BLaER1 treated with 17β-estradiol and CSF1 and Interleukin-3, amounts not matched to agents 10 nM and 100 nM (cell line): ENCODE results near the gene OPTN.

Experiments used
- H3K27ac ChIP-seq, 11 experiments: shearing (Covaris generic); formaldehyde crosslinking; 2 replicates each; pipeline ENCODE4 v1.8.1; 2022
- H3K27me3 ChIP-seq, 11 experiments: shearing (Covaris generic); formaldehyde crosslinking; 2 replicates each; pipeline ENCODE4 v1.8.1; 2022
- H3K36me3 ChIP-seq, 11 experiments: shearing (Covaris generic); formaldehyde crosslinking; 2 replicates each; pipeline ENCODE4 v1.8.1; 2022
- H3K4me1 ChIP-seq, 10 experiments: shearing (Covaris generic); formaldehyde crosslinking; 2 replicates each; pipeline ENCODE4 v1.8.1; 2022
- H3K4me2 ChIP-seq, 11 experiments: shearing (Covaris generic); formaldehyde crosslinking; 2 replicates each; pipeline ENCODE4 v1.8.1; 2022
- H3K4me3 ChIP-seq, 10 experiments: shearing (Covaris generic); formaldehyde crosslinking; 2 replicates each; pipeline ENCODE4 v1.8.1; 2022
- H3K9ac ChIP-seq, 11 experiments: shearing (Covaris generic); formaldehyde crosslinking; 2 replicates each; pipeline ENCODE4 v1.8.1; 2022
- H3K9me3 ChIP-seq, 11 experiments: shearing (Covaris generic); formaldehyde crosslinking; replicated peaks in 1 of 11; 2 replicates each; pipeline ENCODE4 v1.8.1; 2022
- H4K20me1 ChIP-seq, 11 experiments: shearing (Covaris generic); formaldehyde crosslinking; 2 replicates each; pipeline ENCODE4 v1.8.1; 2022
- Cebpa-rat ChIP-seq, 11 experiments: shearing (Covaris generic); IDR thresholded peaks; 2 replicates each; pipeline ENCODE4 v1.8.1; 2022

Gene OPTN

DNA sequence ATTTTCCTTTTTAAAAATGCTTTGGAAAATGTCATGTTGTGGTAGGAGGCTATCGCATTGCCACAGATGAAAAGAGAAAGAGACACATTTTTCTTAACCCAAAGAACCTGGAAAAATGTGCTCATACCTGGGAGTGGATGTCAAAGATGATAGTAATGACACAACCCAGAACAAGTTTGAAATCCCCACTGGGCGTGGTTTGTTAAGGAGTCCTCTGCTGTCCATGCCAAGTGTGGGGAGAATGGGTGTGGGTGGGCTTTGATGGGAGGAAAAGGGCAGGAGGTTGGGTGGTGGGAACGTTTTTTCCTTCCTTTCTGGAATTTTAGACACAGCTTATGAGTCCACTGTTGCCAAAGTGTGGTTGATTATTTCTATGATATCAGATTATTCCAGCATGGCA is 10.9 kb downstream of the OPTN start:
- H3K9ac ChIP-seq = no peak overlapping the region
- no peak for TF ChIP-seq Cebpa-rat (IDR thresholded peaks at IDR 0.05)
- peaks cover 0 to 13% (median 3%) of the 10 kb centered on the region in 10 experiments; a peak in 9 of 20 replicates for H3K4me1 ChIP-seq
- no peaks in the 10 kb centered on the region; a peak in 1 of 22 replicates for H3K9me3 ChIP-seq
- H3K4me2 ChIP-seq = no peak overlapping the region
- peaks cover 0 to 90% (median 0%) of the 10 kb centered on the region in 11 experiments; a peak in 6 of 22 replicates for H4K20me1 ChIP-seq
- H3K36me3 ChIP-seq = peaks cover 12 to 76% (median 29%) of the 10 kb centered on the region in 11 experiments; a peak in 18 of 22 replicates
- no peak overlapping the region for H3K27ac ChIP-seq
- H3K4me3 ChIP-seq = no peak overlapping the region
- H3K27me3 ChIP-seq = peaks cover 0 to 28% (median 0%) of the 10 kb centered on the region in 11 experiments; a peak in 7 of 22 replicates

DNA sequence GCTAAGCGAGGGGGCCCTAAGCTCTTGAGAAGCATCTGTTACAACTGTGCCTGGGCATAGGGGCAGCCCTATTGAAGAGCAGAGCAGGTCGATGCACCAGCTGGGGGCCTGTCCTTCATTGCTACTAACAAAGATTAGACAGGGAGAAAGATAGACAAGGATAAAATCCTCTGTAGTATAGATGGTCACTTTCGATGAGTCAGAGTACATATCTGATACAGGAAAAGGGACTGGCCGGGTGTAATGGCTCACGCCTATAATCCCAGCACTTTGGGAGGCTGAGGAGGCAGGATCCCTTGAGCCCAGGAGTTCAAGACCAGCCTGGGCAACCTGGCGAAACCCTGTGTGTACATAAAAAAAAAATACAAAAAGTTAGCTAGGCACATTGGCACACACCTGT is 13.6 kb downstream of the OPTN start:
- Histone ChIP-seq H3K27me3 (peaks cover 0 to 40% (median 0%) of the 10 kb centered on the region in 11 experiments; a peak in 7 of 22 replicates), H4K20me1 (peaks cover 0 to 87% (median 0%) of the 10 kb centered on the region in 11 experiments; a peak in 6 of 22 replicates), H3K4me3 (no peak overlapping the region), H3K27ac (no peak overlapping the region), H3K9ac (no peak overlapping the region), H3K36me3 (peaks cover 12 to 80% (median 33%) of the 10 kb centered on the region in 11 experiments; a peak in 18 of 22 replicates), H3K4me1 (peaks cover 22 to 29% (median 27%) of the 10 kb centered on the region in 10 experiments), H3K9me3 (peaks cover 0 to 12% (median 0%) of the 10 kb centered on the region in 11 experiments; a peak in 5 of 22 replicates), H3K4me2 (no peak overlapping the region)
- no peak for TF ChIP-seq Cebpa-rat (IDR thresholded peaks at IDR 0.05)

DNA sequence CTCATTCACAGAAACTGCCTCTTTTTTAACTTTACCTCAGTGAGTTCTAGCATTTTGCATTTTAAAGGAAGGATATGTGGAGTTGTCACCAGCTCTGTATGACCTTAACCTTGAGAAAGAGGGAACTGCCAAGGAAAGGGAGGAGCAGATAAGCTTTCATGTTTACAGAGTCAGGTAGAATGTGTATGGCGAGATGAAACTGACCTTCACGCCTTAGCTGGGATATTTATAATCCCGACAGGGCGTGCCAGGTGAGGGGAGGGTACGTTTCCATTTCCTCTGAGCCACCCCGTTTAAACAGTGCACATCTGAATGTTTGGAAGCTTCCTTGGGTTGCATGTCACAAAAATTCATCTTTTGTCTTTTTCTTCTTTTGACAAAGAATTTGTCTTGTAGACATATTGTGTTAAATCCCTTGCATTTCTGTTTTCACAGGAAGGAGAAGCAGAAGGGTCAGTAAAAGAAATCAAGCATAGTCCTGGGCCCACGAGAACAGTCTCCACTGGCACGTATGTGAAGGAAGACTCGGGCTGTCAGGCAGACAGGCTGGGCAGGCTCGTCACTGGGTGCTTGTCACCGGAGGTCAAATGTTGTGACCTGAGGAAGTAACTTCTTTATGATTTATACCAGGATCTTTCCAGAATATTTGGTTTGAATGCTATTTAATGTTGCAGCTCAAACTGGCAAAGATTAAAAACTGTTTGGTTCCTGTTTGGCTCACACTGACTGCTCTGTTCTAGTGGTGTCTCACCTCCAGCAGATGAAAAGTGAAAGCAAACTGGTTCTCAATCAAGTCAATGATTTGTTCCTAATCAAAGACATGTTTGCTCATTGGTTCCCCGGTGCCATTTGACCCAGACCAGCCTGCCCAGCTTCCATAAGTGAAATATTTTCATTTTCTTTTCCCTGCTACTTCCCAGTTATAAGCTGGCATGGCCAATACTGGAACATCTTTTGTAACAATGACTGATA is 16.2 kb downstream of the OPTN start:
- peak overlapping the region; percentile 5 to 90 (median 37); a peak in 14 of 22 replicates for H3K4me2 ChIP-seq
- H3K9me3 ChIP-seq = peaks cover 0 to 23% (median 0%) of the 10 kb centered on the region in 11 experiments; a peak in 7 of 22 replicates
- peaks cover 0 to 64% (median 0%) of the 10 kb centered on the region in 11 experiments; a peak in 7 of 22 replicates for H3K27me3 ChIP-seq
- no peak for TF ChIP-seq Cebpa-rat (IDR thresholded peaks at IDR 0.05)
- H3K9ac ChIP-seq = no peak overlapping the region
- no peak overlapping the region for H3K4me3 ChIP-seq
- H4K20me1 ChIP-seq = peaks cover 0 to 87% (median 0%) of the 10 kb centered on the region in 11 experiments; a peak in 6 of 22 replicates
- peaks cover 16 to 80% (median 29%) of the 10 kb centered on the region in 11 experiments; a peak in 19 of 22 replicates for H3K36me3 ChIP-seq
- H3K27ac ChIP-seq = peak overlapping the region in 1 of 11 experiments; percentile 35; a peak in 1 of 22 replicates
- H3K4me1 ChIP-seq = peaks cover 28 to 43% (median 34%) of the 10 kb centered on the region in 10 experiments

DNA sequence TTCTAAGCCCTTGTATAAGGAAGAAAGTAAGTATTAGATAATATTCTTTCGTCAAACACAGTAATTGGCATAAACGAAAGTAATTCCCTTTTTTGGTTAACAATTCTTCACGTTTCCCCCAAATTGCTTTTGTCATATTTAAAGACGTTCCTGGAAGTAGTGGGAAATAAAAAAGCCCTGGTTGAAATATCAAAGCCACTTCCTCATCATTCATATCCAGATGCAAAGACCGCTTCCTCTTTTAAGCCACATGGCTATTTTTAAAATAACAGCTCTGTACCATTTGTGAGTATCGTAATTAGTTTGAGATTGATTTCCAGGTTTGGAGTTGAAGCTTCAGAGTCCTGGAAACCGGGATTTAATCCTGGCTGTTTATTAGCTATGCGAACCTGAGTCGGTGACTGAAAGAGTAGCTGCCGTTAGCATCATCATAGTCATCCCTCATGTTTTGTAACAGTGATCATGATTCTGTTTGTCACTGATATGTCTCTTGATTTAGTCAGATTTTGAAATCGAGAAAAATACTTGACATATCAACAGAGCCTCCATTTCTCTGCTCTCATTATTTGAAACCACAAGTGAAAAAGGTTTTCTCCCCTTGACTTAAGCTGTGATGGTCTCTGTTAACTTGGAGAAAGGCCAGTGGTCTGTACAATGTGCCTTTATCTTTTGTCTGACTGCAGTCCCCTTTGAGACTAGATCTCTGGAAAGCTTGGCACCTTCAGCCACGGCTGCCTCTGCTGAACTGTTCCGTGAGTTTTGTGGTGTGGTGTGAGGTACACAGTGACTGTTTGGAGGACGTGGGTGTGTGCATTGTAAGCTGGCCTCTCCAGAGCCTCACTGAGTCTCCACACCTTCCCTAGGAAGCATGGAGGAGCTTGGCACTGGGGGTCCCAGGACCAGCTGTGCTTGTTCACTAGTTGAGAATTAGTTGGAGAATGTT is 18.1 kb downstream of the OPTN start:
- TF ChIP-seq Cebpa-rat (IDR thresholded peaks at IDR 0.05) = no peak
- Histone ChIP-seq H3K27me3 (peaks cover 0 to 74% (median 0%) of the 10 kb centered on the region in 11 experiments; a peak in 7 of 22 replicates), H3K9ac (peak overlapping the region in 7 of 11 experiments; percentile 3 to 55 (median 34); a peak in 9 of 22 replicates), H3K9me3 (peaks cover 0 to 27% (median 0%) of the 10 kb centered on the region in 11 experiments; a peak in 7 of 22 replicates), H3K4me1 (peaks cover 28 to 46% (median 35%) of the 10 kb centered on the region in 10 experiments), H3K36me3 (peaks cover 19 to 81% (median 37%) of the 10 kb centered on the region in 11 experiments; a peak in 19 of 22 replicates), H4K20me1 (peaks cover 0 to 87% (median 0%) of the 10 kb centered on the region in 11 experiments; a peak in 6 of 22 replicates), H3K27ac (peak overlapping the region; percentile 20 to 79 (median 61); a peak in 21 of 22 replicates), H3K4me2 (peak overlapping the region; percentile 69 to 93 (median 84)), H3K4me3 (peak overlapping the region in 4 of 10 experiments; percentile 17 to 47 (median 27); a peak in 2 of 20 replicates)

DNA sequence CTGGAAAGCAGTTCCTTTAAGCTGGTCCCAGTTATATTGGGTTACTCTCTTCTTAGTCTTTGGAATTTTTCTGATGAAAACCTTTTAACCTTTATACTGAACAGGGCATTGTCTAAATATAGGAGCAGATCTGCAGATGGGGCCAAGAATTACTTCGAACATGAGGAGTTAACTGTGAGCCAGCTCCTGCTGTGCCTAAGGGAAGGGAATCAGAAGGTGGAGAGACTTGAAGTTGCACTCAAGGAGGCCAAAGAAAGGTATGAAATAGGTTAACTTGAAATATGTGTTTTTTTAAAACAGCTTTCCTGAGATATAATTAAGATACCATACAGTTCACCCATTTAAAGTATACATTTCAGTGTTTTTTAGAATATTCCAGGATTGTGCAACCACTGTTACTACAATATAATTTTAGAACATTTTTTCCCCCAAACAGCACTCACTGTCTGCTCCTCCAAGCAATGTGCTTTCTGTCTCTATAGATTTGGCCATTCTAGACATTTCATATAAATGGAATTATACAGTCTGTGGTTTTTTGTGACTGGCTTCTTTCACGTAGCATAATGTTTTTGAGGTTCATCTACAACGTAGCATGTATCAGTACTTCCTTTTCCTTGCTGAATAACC is 18.9 kb downstream of the OPTN start:
- peaks cover 0 to 31% (median 0%) of the 10 kb centered on the region in 11 experiments; a peak in 7 of 22 replicates for H3K9me3 ChIP-seq
- H3K4me3 ChIP-seq = no peak overlapping the region
- peaks cover 15 to 81% (median 37%) of the 10 kb centered on the region in 11 experiments; a peak in 19 of 22 replicates for H3K36me3 ChIP-seq
- peaks cover 28 to 46% (median 35%) of the 10 kb centered on the region in 10 experiments for H3K4me1 ChIP-seq
- TF ChIP-seq Cebpa-rat (IDR thresholded peaks at IDR 0.05) = 0 out of 22 replicates have a peak, but pooled peaks of 1 of the 11 experiments have one; percentile 13
- H3K27ac ChIP-seq = peak overlapping the region in 10 of 11 experiments; percentile 14 to 79 (median 61); a peak in 18 of 22 replicates
- H3K4me2 ChIP-seq = peak overlapping the region; percentile 49 to 90 (median 76); a peak in 21 of 22 replicates
- peaks cover 0 to 87% (median 0%) of the 10 kb centered on the region in 11 experiments; a peak in 6 of 22 replicates for H4K20me1 ChIP-seq
- peaks cover 0 to 74% (median 0%) of the 10 kb centered on the region in 11 experiments; a peak in 7 of 22 replicates for H3K27me3 ChIP-seq
- H3K9ac ChIP-seq = peak overlapping the region in 4 of 11 experiments; percentile 4 to 55 (median 25); a peak in 4 of 22 replicates

DNA sequence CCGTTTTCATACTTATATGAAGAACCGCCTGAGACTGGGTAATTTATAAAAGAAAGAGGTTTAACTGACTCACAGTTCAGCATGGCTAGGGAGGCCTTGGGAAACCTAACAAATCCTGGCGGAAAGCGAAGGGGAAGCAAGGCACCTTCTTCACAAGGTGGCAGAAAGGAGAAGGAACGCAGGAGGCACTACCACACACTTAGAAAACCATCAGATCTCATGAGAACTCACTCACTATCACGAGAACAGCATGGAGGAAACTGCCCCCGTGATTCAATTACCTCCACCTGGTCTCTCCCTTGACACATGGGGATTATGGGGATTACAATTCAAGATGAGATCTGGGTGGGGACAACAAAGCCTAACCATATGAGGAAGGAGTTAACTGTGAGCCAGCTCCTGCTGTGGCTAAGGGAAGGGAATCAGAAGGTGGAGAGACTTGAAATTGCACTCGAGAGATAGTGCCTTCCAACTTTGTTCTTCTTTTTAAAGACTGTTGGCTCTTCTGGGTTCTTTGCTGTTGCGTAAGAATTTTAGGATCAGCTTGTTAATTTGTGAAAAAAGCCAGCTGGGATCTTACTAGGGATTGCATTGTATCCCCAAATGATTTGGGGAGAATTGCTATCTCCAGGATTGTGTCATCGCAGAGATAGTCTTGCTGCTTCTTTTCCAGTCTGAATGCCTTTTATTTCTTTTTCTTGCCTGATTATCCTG is 21.0 kb downstream of the OPTN start:
- peaks cover 28 to 42% (median 33%) of the 10 kb centered on the region in 10 experiments for H3K4me1 ChIP-seq
- peaks cover 0 to 97% (median 0%) of the 10 kb centered on the region in 11 experiments; a peak in 6 of 22 replicates for H4K20me1 ChIP-seq
- H3K36me3 ChIP-seq = peaks cover 15 to 91% (median 41%) of the 10 kb centered on the region in 11 experiments; a peak in 19 of 22 replicates
- H3K27ac ChIP-seq = no peak overlapping the region
- peaks cover 0 to 31% (median 0%) of the 10 kb centered on the region in 11 experiments; a peak in 7 of 22 replicates for H3K9me3 ChIP-seq
- H3K9ac ChIP-seq = no peak overlapping the region
- H3K4me2 ChIP-seq = peak overlapping the region in 3 of 11 experiments; percentile 4 to 13 (median 6); a peak in 1 of 22 replicates
- no peak overlapping the region for H3K4me3 ChIP-seq
- peak in 6 of 11 experiments; percentile 33 to 67 (median 36); a peak in 6 of 22 replicates for TF ChIP-seq Cebpa-rat (IDR thresholded peaks at IDR 0.05)
- H3K27me3 ChIP-seq = peaks cover 0 to 82% (median 0%) of the 10 kb centered on the region in 11 experiments; a peak in 7 of 22 replicates
